ENCODE measurements around the gene DMKN. TPM values are rescaled to one million over a fixed set of nuclear protein-coding genes. Genes with fewer than 3 reads are reported as not detected.

DMKN gene
- total and polyA plus RNA-seq, 8 donors: 92.5 to 140 (median 111) TPM

DNA sequence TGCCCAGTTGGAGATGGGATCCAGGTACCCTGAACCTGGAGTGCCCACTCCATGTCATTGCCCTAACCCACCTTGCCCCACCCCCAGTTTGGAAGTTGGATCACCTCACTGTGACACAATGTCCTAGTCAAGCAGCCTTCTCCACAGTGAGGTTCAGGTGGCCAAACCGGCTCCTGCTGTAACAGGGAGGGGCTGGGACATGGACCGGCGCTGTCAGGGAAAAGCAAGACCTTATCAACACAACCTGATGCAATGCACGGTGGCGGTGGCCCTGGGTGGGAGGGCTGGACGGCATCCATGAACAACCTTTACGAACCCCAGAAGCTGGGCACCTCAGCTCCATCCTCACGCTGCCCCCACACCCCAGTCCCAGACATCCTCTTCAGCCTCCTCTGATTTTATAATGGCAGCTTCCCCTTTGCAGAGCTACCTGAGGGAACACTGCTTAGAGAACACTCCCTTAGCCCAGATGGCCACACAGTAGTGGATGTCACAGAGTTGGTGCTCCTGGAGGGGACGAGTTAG lies 21.6 kb downstream of the DMKN start:
- ATAC-seq (no peak), DNase-seq (peak in 1 of 4 donors; percentile 65)
- Histone ChIP-seq H3K4me1 (peaks cover 0 to 8% of the 10 kb centered on the region in 2 donors), H3K27ac (no peak overlapping the region), H3K4me3 (no peak overlapping the region), H3K9me3 (no peaks in the 10 kb centered on the region), H3K27me3 (peaks cover 0 to 21% of the 10 kb centered on the region in 2 donors), H3K36me3 (no peaks in the 10 kb centered on the region)
- intact Hi-C loops (cut with DNase I): loop anchor here in 1 of 2 donors (10.0 kb wide), 1 partner anchor 137 kb away; the partner anchor contains the start of gene FFAR3
- TF ChIP-seq, protein P1, sequence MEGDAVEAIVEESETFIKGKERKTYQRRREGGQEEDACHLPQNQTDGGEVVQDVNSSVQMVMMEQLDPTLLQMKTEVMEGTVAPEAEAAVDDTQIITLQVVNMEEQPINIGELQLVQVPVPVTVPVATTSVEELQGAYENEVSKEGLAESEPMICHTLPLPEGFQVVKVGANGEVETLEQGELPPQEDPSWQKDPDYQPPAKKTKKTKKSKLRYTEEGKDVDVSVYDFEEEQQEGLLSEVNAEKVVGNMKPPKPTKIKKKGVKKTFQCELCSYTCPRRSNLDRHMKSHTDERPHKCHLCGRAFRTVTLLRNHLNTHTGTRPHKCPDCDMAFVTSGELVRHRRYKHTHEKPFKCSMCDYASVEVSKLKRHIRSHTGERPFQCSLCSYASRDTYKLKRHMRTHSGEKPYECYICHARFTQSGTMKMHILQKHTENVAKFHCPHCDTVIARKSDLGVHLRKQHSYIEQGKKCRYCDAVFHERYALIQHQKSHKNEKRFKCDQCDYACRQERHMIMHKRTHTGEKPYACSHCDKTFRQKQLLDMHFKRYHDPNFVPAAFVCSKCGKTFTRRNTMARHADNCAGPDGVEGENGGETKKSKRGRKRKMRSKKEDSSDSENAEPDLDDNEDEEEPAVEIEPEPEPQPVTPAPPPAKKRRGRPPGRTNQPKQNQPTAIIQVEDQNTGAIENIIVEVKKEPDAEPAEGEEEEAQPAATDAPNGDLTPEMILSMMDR (IDR thresholded peaks at IDR 0.05): no peak

DNA sequence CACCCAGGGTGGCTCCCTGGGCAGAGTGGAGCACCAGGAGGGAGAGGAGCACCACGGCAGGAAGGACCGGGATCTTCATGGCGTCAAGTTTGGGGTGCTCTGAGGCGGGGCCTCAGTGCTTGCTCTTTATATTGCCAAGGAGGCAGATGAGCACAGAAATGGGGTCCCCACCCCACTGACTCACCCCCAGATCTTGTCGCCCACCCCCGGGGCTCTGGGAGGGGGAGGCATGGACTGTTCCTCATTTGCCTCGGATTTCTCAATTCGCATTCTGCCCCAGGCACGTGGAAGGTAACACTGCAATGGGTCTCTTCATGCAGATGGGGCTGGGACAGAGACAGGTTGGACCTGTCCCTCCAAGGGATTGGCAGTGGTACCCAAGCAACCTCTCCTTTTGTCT lies 23.1 kb downstream of the DMKN start, which contains the start of gene KRTDAP:
KRTDAP (minus strand) TSS at position 101 of the 400 bp plus-strand sequence; CDS start at position 79, 22 bp downstream.
- no peak within 1 kb of the TSS for H3K4me3 ChIP-seq
- intact Hi-C loops (cut with DNase I): loop anchor here in 1 of 2 donors (10.0 kb wide), 1 partner anchor 136 kb away; the partner anchor contains the start of gene FFAR3
- peaks cover 0 to 21% of the 10 kb centered on the region in 2 donors for H3K27me3 ChIP-seq
- H3K36me3 ChIP-seq: no peaks in the 10 kb centered on the region
- H3K9me3 ChIP-seq: no peaks in the 10 kb centered on the region
- peaks cover 0 to 5% of the 10 kb centered on the region in 2 donors for H3K4me1 ChIP-seq
- DNase-seq: peak in 1 of 4 donors; percentile 40
- TF ChIP-seq, protein P1 (IDR thresholded peaks at IDR 0.05): no peak
- no peak within 1 kb of the TSS for H3K27ac ChIP-seq
- ATAC-seq: no peak

DNA sequence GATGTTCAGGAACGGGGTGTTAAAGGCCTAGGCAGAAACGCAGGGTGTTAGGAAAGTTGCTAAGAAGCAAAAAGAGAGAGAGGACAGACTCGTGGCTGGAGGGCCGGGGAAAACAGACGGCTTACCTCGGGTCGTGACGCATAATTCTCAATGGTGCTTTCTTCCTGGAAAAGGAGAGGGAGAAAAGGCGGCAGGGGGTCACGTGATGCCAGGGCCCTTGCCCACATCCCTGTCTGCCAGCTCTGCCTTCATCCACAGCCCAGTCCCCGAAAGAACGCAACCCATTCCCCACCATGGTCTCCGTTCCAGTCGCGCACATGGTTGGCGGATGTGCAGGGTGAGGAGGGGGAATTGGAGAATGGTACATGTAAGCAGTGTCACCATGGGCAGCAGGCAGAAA lies 24.8 kb downstream of the DMKN start:
- Histone ChIP-seq H3K27me3 (peaks cover 0 to 21% of the 10 kb centered on the region in 2 donors), H3K9me3 (no peaks in the 10 kb centered on the region), H3K4me3 (no peak overlapping the region), H3K4me1 (no peaks in the 10 kb centered on the region), H3K36me3 (no peaks in the 10 kb centered on the region), H3K27ac (no peak overlapping the region)
- TF ChIP-seq, protein P1 (IDR thresholded peaks at IDR 0.05): no peak
- DNase-seq (peak in 1 of 4 donors; percentile 28), ATAC-seq (no peak)
- intact Hi-C loops (cut with DNase I): no loop called here

DNA sequence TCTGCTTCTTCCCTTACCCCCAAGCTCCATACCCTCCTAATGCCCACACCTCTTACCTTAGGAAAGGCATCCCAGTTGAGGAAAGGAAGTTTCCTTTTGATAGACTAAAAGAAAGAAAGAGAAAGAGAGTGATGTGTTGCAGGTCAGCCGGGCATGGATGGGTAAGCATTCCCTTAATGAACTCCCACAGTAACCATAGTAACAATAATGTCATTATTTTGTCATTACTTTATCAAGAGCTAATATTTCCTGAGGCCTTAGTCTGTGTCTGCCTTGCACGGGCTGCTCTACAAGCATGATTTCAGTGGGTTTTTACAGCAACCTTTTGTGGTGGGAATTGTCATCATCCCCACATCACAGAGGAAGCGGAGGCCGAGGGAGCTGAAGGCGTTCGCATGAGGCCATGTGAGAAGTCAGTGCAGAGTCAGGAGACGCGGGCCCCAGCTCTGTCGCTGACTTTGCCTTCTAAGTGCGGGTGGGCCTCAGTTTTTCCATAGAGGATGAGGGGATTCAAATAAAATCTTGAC lies 25.7 kb downstream of the DMKN start:
- DNase-seq (no peak), ATAC-seq (no peak)
- TF ChIP-seq, protein P1 (IDR thresholded peaks at IDR 0.05): no peak
- Histone ChIP-seq H3K4me3 (no peak overlapping the region), H3K4me1 (no peaks in the 10 kb centered on the region), H3K27me3 (peaks cover 0 to 21% of the 10 kb centered on the region in 2 donors), H3K9me3 (no peaks in the 10 kb centered on the region), H3K36me3 (no peaks in the 10 kb centered on the region), H3K27ac (no peak overlapping the region)
- intact Hi-C loops (cut with DNase I): no loop called here

DNA sequence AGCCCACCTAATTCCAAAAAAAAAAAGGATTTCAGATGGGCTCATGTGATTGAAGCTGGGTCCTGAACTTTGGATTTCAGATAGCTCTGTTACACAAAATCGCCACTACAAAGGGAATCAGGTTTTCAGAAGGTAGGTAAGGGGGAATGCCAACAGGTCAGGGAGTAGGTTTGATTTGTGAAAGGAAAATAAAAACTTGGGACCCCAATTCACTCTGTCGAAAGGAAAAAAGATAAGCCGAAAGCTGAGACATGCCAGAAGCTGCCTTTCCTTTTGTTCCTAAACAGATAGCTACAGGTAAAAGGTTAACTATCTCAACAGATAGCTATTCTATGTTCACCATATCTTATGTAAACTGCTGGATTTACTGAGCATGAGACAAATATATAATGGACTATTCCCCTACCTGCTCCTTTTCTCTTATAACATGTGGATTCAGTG lies 27.2 kb downstream of the DMKN start:
- no peak for DNase-seq
- H3K27me3 ChIP-seq: peaks cover 0 to 21% of the 10 kb centered on the region in 2 donors
- no peaks in the 10 kb centered on the region for H3K9me3 ChIP-seq
- H3K36me3 ChIP-seq: no peaks in the 10 kb centered on the region
- no peak overlapping the region for H3K27ac ChIP-seq
- no peaks in the 10 kb centered on the region for H3K4me1 ChIP-seq
- ATAC-seq: no peak
- H3K4me3 ChIP-seq: no peak overlapping the region
- intact Hi-C loops (cut with DNase I): no loop called here
- TF ChIP-seq, protein P1 (IDR thresholded peaks at IDR 0.05): no peak
